Liver (tissue), 9 donors: ENCODE results near the gene DAPP1. TPM values are rescaled to one million over a fixed set of nuclear protein-coding genes. Genes with fewer than 3 reads are reported as not detected.

Experiments used
- DNase-seq: peaks from one replicate; pipeline ENCODE4 v3.0.0-alpha.2; 2017; ENCODE audit warnings: low spot score
- H3K27ac ChIP-seq, 2 donors: one replicate each; pipeline ENCODE4 v1.7.0; 2013; ENCODE audit warnings: inconsistent platforms in 2 of 2, low read length in 2 of 2, control low read depth in 1 of 2, low read depth in 1 of 2, mild to moderate bottlenecking in 1 of 2
- H3K27me3 ChIP-seq, 4 donors: one replicate each; pipeline versions ENCODE4 v1.6.1 to v1.7.0; 2013; ENCODE audit warnings: low read length in 3 of 4, inconsistent platforms in 1 of 4, mild to moderate bottlenecking in 1 of 4, moderate library complexity in 1 of 4; ENCODE audit not compliant: control insufficient read depth in 4 of 4, insufficient read depth in 4 of 4
- H3K36me3 ChIP-seq, 4 donors: one replicate each; pipeline versions ENCODE4 v1.6.1 to v1.7.0; 2013; ENCODE audit warnings: low read length in 3 of 4, mild to moderate bottlenecking in 3 of 4, low read depth in 1 of 4, moderate library complexity in 1 of 4; ENCODE audit not compliant: control insufficient read depth in 4 of 4, insufficient read depth in 3 of 4
- H3K4me1 ChIP-seq, 4 donors: one replicate each; pipeline versions ENCODE4 v1.6.1 to v1.7.0; 2013; ENCODE audit warnings: low read length in 3 of 4, mild to moderate bottlenecking in 3 of 4, moderate library complexity in 1 of 4; ENCODE audit not compliant: control insufficient read depth in 4 of 4, insufficient read depth in 4 of 4
- H3K4me3 ChIP-seq, 3 donors: one replicate each; pipeline versions ENCODE4 v1.6.1 to v1.7.0; 2013; ENCODE audit warnings: low read length in 3 of 3, control low read depth in 1 of 3, low read depth in 1 of 3, mild to moderate bottlenecking in 1 of 3
- H3K9ac ChIP-seq, 2 donors: one replicate each; pipeline ENCODE4 v1.7.0; 2013; ENCODE audit warnings: low read length in 2 of 2, mild to moderate bottlenecking in 2 of 2, moderate library complexity in 2 of 2, control low read depth in 1 of 2, low read depth in 1 of 2
- H3K9me3 ChIP-seq, 4 donors: one replicate each; pipeline versions ENCODE4 v1.6.1 to v1.7.0; 2013; ENCODE audit warnings: low read length in 3 of 4; ENCODE audit not compliant: control insufficient read depth in 4 of 4
- EGR1 ChIP-seq, 2 donors: IDR thresholded peaks; 2 replicates each; pipeline ENCODE4 v1.6.1; 2016 to 2018; ENCODE audit warnings: antibody characterized with exemption in 2 of 2, low read depth in 2 of 2
- FOXA1 ChIP-seq: IDR thresholded peaks from 2 replicates; pipeline ENCODE4 v1.6.1; 2016; ENCODE audit warnings: antibody characterized with exemption
- FOXA2 ChIP-seq: IDR thresholded peaks from 2 replicates; pipeline ENCODE4 v1.6.1; 2016; ENCODE audit warnings: antibody characterized with exemption
- GABPA ChIP-seq, 2 donors: IDR thresholded peaks in 1 of 2; conservative IDR thresholded peaks in 1 of 2; 2 replicates each; pipeline ENCODE4 v1.6.1; 2016; ENCODE audit warnings: antibody characterized with exemption in 2 of 2, mild to moderate bottlenecking in 1 of 2, moderate library complexity in 1 of 2
- HNF4A ChIP-seq, 2 donors: conservative IDR thresholded peaks; 2 replicates each; pipeline ENCODE4 v1.6.1; 2016; ENCODE audit warnings: antibody characterized with exemption in 2 of 2, mild to moderate bottlenecking in 2 of 2
- HNF4G ChIP-seq: IDR thresholded peaks from 2 replicates; pipeline ENCODE4 v1.6.1; 2016; ENCODE audit warnings: antibody characterized with exemption
- JUND ChIP-seq, 2 donors: IDR thresholded peaks; 2 replicates each; pipeline ENCODE4 v1.6.1; 2016; ENCODE audit warnings: antibody characterized with exemption in 2 of 2
- NR2F2 ChIP-seq: IDR thresholded peaks from 2 replicates; pipeline ENCODE4 v1.6.1; 2016; ENCODE audit warnings: antibody characterized with exemption
- RAD21 ChIP-seq, 2 donors: IDR thresholded peaks; 2 replicates each; pipeline ENCODE4 v1.6.1; 2016; ENCODE audit warnings: antibody characterized with exemption in 2 of 2, mild to moderate bottlenecking in 2 of 2
- RXRA ChIP-seq, 2 donors: IDR thresholded peaks; 2 replicates each; pipeline ENCODE4 v1.6.1; 2017 to 2018; ENCODE audit warnings: antibody characterized with exemption in 2 of 2, mild to moderate bottlenecking in 1 of 2
- SP1 ChIP-seq: IDR thresholded peaks from 2 replicates; pipeline ENCODE4 v1.6.1; 2018; ENCODE audit warnings: antibody characterized with exemption, mild to moderate bottlenecking
- TAF1 ChIP-seq: conservative IDR thresholded peaks from 2 replicates; pipeline ENCODE4 v1.6.1; 2016; ENCODE audit warnings: antibody characterized with exemption, mild to moderate bottlenecking
- YY1 ChIP-seq: IDR thresholded peaks from 2 replicates; pipeline ENCODE4 v1.6.1; 2016; ENCODE audit warnings: antibody characterized with exemption, mild to moderate bottlenecking
- WGBS: extraction: QIAGEN DNeasy Blood & Tissue Kit; methylation state at CpG from one replicate; pipeline ENCODE4 v1.1.7; 2013; 5-methylcytosine and 5-hydroxymethylcytosine counted together
- polyA plus RNA-seq, 2 donors: library from polyadenylated mRNA; stranded (reverse) in 1 of 2; unstranded in 1 of 2; fragments of 200-250 nt in 1 of 2; fragments of >200 nt in 1 of 2; fragmentation: Nextera tagmentation in 1 of 2; extraction: Ambion mirVana in 1 of 2; gene quantifications; one replicate each; pipeline versions ENCODE4 v1.2.1 to v1.2.3, GENCODE V29; 2013 to 2015
- total RNA-seq, 2 donors: library from RNA; depleted of rRNA; stranded (reverse); fragments of >200 nt; gene quantifications; one replicate each; pipeline ENCODE4 v1.2.3, GENCODE V29; 2014
- TF ChIP-seq, protein P1 (sequence below): IDR thresholded peaks from 2 replicates; pipeline ENCODE4 v1.6.1; 2016; ENCODE audit warnings: antibody characterized with exemption
- TF ChIP-seq, protein P2 (sequence below): fragments of 150-350 bp; IDR thresholded peaks from 2 replicates; pipeline ENCODE4 v1.5.1; 2017; ENCODE audit warnings: improper control_type of control experiment, low read depth, low read length; ENCODE audit not compliant: missing input control
- TF ChIP-seq, protein P3 (sequence below): IDR thresholded peaks from 2 replicates; pipeline ENCODE4 v1.6.1; 2016; ENCODE audit warnings: antibody characterized with exemption, mild to moderate bottlenecking
- TF ChIP-seq, protein P4 (sequence below): IDR thresholded peaks from 2 replicates; pipeline ENCODE4 v1.6.1; 2016; ENCODE audit warnings: antibody characterized with exemption
- TF ChIP-seq, protein P5 (sequence below): IDR thresholded peaks from 2 replicates; pipeline ENCODE4 v1.6.1; 2016; ENCODE audit warnings: antibody characterized with exemption
- donor health status: healthy.
- donor health status: healthy.
- donor health status: healthy.
- donor health status: healthy.
- donor health status: healthy.

Gene DAPP1
- total and polyA plus RNA-seq, 4 donors, result 0.53 to 4.8 (median 0.91) TPM

DNA sequence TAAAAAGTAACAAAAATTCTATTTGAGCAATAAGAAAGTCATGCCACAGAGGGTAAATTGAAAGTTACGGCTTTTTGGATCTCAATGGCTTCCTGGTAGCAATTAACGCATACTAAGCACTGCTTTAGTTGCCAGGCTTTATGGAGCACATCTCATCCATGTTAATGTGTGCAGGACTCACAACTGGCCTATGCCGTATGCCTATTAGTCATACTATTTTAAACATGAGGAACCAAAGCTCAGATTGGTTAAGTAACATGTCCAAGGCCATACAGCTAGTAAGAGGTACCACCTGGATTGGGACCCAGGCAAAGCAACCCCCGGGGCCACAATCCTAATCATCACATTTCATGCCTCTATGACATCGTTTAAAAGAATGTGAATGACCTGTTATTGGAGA is 17.1 kb downstream of the DAPP1 start:
- Histone ChIP-seq H3K9ac (no peak overlapping the region), H3K4me1 (peaks cover 2 to 11% (median 9%) of the 10 kb centered on the region in 4 donors), H3K36me3 (no peaks in the 10 kb centered on the region), H3K27ac (no peak overlapping the region), H3K4me3 (no peak overlapping the region), H3K27me3 (no peaks in the 10 kb centered on the region), H3K9me3 (no peaks in the 10 kb centered on the region)
- no peak for TF ChIP-seq EGR1 (IDR thresholded peaks at IDR 0.05; ENCODE audit: low read depth in 2 of 2)
- TF ChIP-seq SP1, result no peak
- TF ChIP-seq, protein P1, sequence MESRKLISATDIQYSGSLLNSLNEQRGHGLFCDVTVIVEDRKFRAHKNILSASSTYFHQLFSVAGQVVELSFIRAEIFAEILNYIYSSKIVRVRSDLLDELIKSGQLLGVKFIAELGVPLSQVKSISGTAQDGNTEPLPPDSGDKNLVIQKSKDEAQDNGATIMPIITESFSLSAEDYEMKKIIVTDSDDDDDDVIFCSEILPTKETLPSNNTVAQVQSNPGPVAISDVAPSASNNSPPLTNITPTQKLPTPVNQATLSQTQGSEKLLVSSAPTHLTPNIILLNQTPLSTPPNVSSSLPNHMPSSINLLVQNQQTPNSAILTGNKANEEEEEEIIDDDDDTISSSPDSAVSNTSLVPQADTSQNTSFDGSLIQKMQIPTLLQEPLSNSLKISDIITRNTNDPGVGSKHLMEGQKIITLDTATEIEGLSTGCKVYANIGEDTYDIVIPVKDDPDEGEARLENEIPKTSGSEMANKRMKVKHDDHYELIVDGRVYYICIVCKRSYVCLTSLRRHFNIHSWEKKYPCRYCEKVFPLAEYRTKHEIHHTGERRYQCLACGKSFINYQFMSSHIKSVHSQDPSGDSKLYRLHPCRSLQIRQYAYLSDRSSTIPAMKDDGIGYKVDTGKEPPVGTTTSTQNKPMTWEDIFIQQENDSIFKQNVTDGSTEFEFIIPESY, result no peak
- TF ChIP-seq GABPA (IDR thresholded peaks at IDR 0.05 in 1 of 2, conservative IDR thresholded peaks at IDR 0.05 in 1 of 2), result no peak
- TF ChIP-seq, protein P2, sequence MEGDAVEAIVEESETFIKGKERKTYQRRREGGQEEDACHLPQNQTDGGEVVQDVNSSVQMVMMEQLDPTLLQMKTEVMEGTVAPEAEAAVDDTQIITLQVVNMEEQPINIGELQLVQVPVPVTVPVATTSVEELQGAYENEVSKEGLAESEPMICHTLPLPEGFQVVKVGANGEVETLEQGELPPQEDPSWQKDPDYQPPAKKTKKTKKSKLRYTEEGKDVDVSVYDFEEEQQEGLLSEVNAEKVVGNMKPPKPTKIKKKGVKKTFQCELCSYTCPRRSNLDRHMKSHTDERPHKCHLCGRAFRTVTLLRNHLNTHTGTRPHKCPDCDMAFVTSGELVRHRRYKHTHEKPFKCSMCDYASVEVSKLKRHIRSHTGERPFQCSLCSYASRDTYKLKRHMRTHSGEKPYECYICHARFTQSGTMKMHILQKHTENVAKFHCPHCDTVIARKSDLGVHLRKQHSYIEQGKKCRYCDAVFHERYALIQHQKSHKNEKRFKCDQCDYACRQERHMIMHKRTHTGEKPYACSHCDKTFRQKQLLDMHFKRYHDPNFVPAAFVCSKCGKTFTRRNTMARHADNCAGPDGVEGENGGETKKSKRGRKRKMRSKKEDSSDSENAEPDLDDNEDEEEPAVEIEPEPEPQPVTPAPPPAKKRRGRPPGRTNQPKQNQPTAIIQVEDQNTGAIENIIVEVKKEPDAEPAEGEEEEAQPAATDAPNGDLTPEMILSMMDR, result no peak
- TF ChIP-seq FOXA1, result no peak
- TF ChIP-seq, protein P3, sequence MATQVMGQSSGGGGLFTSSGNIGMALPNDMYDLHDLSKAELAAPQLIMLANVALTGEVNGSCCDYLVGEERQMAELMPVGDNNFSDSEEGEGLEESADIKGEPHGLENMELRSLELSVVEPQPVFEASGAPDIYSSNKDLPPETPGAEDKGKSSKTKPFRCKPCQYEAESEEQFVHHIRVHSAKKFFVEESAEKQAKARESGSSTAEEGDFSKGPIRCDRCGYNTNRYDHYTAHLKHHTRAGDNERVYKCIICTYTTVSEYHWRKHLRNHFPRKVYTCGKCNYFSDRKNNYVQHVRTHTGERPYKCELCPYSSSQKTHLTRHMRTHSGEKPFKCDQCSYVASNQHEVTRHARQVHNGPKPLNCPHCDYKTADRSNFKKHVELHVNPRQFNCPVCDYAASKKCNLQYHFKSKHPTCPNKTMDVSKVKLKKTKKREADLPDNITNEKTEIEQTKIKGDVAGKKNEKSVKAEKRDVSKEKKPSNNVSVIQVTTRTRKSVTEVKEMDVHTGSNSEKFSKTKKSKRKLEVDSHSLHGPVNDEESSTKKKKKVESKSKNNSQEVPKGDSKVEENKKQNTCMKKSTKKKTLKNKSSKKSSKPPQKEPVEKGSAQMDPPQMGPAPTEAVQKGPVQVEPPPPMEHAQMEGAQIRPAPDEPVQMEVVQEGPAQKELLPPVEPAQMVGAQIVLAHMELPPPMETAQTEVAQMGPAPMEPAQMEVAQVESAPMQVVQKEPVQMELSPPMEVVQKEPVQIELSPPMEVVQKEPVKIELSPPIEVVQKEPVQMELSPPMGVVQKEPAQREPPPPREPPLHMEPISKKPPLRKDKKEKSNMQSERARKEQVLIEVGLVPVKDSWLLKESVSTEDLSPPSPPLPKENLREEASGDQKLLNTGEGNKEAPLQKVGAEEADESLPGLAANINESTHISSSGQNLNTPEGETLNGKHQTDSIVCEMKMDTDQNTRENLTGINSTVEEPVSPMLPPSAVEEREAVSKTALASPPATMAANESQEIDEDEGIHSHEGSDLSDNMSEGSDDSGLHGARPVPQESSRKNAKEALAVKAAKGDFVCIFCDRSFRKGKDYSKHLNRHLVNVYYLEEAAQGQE, result no peak
- no peak for TF ChIP-seq HNF4A (conservative IDR thresholded peaks at IDR 0.05)
- TF ChIP-seq, protein P4, sequence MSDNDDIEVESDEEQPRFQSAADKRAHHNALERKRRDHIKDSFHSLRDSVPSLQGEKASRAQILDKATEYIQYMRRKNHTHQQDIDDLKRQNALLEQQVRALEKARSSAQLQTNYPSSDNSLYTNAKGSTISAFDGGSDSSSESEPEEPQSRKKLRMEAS, result no peak
- TF ChIP-seq NR2F2, result no peak
- TF ChIP-seq HNF4G, result no peak
- no peak for TF ChIP-seq YY1
- no peak for TF ChIP-seq JUND (IDR thresholded peaks at IDR 0.05)
- no peak for TF ChIP-seq RAD21 (IDR thresholded peaks at IDR 0.05)
- no peak for TF ChIP-seq TAF1
- TF ChIP-seq RXRA (IDR thresholded peaks at IDR 0.05), result no peak
- TF ChIP-seq, protein P5, sequence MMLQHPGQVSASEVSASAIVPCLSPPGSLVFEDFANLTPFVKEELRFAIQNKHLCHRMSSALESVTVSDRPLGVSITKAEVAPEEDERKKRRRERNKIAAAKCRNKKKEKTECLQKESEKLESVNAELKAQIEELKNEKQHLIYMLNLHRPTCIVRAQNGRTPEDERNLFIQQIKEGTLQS, result no peak
- TF ChIP-seq FOXA2, result no peak
- 87% methylated on average over 5 of the region's 5 CpGs for WGBS
- no peak for DNase-seq
